PFSK-1 (cell line): ENCODE results near the gene MELK.

ENCODE experiments used
- FOXP2 ChIP-seq: optimal IDR thresholded peaks from 2 replicates; pipeline ENCODE3; 2011; ENCODE audit warnings: borderline replicate concordance, control low read depth, inconsistent platforms; ENCODE audit not compliant: insufficient read depth; ENCODE audit errors: extremely low read length, extremely low read depth
- POLR2AphosphoS5 ChIP-seq: IDR thresholded peaks from 2 replicates; pipeline ENCODE4 v1.6.1; 2012; ENCODE audit warnings: low read depth, mild to moderate bottlenecking, control low read depth, low read length, moderate library complexity
- SIN3A ChIP-seq: IDR thresholded peaks from 2 replicates; pipeline ENCODE4 v1.6.1; 2012; ENCODE audit warnings: mild to moderate bottlenecking, low read length, moderate library complexity, borderline replicate concordance; ENCODE audit not compliant: insufficient read depth
- TAF1 ChIP-seq: IDR thresholded peaks from 2 replicates; pipeline ENCODE4 v1.6.1; 2012; ENCODE audit warnings: low read length, control low read depth, borderline replicate concordance; ENCODE audit not compliant: insufficient read depth
- TF ChIP-seq, protein P1 (sequence below), 2 experiments: IDR thresholded peaks; 2 replicates each; pipeline versions ENCODE4 v1.6.1 to v1.8.0; 2011 to 2012; ENCODE audit warnings: low read depth in 2 of 2, low read length in 2 of 2, control low read depth in 1 of 2, inconsistent platforms in 1 of 2, mild to moderate bottlenecking in 1 of 2, moderate library complexity in 1 of 2; ENCODE audit not compliant: insufficient read depth in 1 of 2

The MELK gene

DNA sequence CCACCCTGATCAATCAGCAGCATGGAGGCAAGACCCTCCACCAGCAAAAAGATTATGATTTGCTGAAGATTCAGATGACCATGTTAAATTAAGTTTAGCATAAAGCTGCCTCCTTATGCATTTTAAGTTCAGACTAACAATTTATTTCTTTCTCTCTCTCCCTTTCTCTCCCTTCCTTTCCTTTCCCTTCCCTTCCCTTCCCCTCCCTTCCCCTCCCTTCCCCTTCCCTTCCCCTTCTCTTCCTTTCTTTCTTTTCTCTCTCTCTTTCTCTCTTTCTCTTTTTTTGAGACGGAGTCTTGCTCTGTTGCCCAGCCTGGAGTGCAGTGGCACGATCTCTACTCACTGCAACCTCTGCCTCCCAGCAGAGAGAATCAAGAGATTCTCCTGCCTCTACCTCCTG, 1.4 kb upstream of the MELK start:
- TF ChIP-seq SIN3A (no peak), POLR2AphosphoS5 (no peak), TAF1 (no peak), FOXP2 (no peak)
- TF ChIP-seq, protein P1, sequence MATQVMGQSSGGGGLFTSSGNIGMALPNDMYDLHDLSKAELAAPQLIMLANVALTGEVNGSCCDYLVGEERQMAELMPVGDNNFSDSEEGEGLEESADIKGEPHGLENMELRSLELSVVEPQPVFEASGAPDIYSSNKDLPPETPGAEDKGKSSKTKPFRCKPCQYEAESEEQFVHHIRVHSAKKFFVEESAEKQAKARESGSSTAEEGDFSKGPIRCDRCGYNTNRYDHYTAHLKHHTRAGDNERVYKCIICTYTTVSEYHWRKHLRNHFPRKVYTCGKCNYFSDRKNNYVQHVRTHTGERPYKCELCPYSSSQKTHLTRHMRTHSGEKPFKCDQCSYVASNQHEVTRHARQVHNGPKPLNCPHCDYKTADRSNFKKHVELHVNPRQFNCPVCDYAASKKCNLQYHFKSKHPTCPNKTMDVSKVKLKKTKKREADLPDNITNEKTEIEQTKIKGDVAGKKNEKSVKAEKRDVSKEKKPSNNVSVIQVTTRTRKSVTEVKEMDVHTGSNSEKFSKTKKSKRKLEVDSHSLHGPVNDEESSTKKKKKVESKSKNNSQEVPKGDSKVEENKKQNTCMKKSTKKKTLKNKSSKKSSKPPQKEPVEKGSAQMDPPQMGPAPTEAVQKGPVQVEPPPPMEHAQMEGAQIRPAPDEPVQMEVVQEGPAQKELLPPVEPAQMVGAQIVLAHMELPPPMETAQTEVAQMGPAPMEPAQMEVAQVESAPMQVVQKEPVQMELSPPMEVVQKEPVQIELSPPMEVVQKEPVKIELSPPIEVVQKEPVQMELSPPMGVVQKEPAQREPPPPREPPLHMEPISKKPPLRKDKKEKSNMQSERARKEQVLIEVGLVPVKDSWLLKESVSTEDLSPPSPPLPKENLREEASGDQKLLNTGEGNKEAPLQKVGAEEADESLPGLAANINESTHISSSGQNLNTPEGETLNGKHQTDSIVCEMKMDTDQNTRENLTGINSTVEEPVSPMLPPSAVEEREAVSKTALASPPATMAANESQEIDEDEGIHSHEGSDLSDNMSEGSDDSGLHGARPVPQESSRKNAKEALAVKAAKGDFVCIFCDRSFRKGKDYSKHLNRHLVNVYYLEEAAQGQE (IDR thresholded peaks at IDR 0.05; ENCODE audit: insufficient read depth in 1 of 2, low read depth in 2 of 2, low read length in 2 of 2): no peak

DNA sequence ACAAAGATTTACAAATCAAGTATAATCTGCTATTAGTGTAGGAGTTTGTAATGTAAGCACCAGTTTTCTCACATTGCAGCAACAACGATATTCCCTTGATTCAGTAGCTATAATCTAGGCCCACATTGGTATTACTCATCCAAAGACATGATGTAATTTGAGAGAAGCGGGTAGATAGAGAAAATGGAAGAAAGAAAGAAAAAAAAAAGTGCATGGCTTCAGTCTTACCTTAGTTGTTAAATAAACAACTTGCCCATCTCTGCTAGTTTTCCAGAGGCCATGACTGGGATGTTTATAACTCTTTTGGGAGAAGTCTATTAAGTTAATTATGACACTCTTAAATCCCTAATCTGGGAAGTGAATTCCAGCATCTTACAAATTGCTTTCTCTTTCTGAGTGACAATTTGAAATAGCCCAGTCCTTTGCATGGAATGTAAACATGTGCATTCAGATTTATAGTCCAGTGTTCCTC, 2.8 kb downstream of the MELK start:
- no peak for TF ChIP-seq POLR2AphosphoS5

DNA sequence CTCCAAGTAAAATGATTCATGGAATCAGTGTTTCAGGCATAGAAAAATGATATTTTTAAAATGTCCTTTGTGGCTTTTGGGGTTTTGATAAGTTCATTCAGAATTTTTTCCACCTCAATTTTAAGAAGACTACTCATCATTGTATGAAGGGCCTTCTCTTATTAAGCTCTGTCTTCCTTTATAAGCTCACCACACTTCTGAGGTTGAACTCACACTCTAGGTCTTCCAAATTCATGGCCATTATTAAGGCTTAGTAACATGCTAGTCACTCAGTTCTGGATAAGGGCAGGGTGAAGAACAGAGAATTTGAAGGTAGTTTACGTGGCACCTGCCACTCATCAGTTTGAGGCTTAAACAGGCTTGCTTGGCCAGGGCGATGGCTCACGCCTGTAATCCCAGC, 4.2 kb downstream of the MELK start:
- TF ChIP-seq FOXP2 (no peak), SIN3A (no peak), POLR2AphosphoS5 (no peak), TAF1 (no peak)
- TF ChIP-seq, protein P1 (IDR thresholded peaks at IDR 0.05; ENCODE audit: insufficient read depth in 1 of 2, low read depth in 2 of 2, low read length in 2 of 2): no peak

DNA sequence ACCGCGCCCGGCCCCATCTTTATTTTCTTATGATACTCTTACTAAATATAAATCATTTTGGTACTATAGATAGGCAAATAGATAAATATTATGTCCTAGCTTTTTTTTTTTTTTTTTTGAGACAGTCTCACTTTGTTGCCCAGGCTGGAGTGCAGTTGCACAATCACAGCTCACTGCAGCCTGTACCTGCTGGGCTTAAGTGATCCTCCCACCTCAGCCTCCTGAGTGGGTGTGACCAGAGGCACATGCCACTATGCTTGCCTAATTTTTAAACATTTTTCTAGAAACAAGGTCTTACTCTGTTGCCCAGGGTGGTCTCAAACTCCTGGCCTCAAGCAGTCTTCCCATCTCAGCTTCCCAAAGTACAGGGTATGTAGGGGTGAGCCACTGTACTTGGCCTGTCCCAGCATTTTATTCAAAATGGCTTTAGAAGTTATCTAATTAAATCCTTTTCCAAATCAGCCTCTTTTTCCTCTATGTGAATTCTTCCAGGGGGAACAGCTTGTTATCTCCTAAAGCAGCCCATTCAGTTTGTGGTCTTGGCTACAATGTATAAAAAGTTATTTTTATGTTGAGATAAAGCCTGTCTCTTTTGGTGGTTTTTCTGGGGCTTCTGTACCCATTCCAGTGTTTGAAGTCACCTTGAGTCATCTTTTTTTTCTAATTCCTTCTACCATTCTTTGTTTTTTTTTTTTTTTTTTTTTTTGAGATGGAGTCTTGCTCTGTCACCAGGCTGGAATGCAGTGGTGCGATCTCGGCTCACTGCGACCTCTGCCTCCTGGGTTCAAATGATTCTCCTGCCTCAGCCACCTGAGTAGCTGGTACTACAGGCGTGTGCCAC, 12.1 kb downstream of the MELK start:
- no peak for TF ChIP-seq FOXP2
- TF ChIP-seq, protein P1 (IDR thresholded peaks at IDR 0.05; ENCODE audit: insufficient read depth in 1 of 2, low read depth in 2 of 2, low read length in 2 of 2): no peak
- no peak for TF ChIP-seq TAF1
- TF ChIP-seq SIN3A: no peak
- TF ChIP-seq POLR2AphosphoS5: no peak

DNA sequence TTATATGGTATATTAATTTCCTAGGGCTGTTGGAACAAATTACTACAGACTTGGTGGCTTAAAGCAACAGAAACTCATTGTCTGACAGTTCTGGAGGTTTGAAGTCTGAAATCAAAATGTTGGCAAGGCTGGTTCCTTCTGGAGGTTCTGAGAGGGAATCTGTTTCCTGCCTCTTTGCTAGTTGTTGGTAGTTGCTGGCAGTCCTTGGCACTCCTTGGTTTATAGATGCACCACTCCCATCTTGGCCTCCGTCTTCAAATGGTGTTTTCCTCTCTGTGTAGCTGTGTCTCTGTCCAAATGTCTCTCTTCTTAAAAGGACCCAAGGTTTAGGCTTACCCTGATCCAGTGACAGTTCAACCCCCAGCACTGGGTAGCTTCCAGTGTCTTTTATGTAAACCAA, 17.5 kb downstream of the MELK start:
- TF ChIP-seq FOXP2 (no peak), SIN3A (no peak), TAF1 (no peak), POLR2AphosphoS5 (no peak)
- TF ChIP-seq, protein P1 (IDR thresholded peaks at IDR 0.05; ENCODE audit: insufficient read depth in 1 of 2, low read depth in 2 of 2, low read length in 2 of 2): no peak
